NB4 (cell line): Measurements from ENCODE around the gene BTBD2.
"Not testable (repeated sequence)": the region's sequence is repeated elsewhere in the genome, so short reads cannot be mapped to it uniquely, and the experiment has no call there.

Experiments
- MYC ChIP-seq: IDR thresholded peaks from 2 replicates; pipeline ENCODE4 v1.6.1; 2011; ENCODE audit warnings: low read depth, low read length
- POLR2A ChIP-seq: IDR thresholded peaks from 2 replicates; pipeline ENCODE4 v1.6.1; 2011; ENCODE audit warnings: mild to moderate bottlenecking; ENCODE audit not compliant: insufficient read length; ENCODE audit errors: extremely low read depth
- TF ChIP-seq, protein P1 (sequence below): IDR thresholded peaks from one replicate; pipeline ENCODE4 v1.5.1; 2012; ENCODE audit warnings: low read depth, low read length

DNA sequence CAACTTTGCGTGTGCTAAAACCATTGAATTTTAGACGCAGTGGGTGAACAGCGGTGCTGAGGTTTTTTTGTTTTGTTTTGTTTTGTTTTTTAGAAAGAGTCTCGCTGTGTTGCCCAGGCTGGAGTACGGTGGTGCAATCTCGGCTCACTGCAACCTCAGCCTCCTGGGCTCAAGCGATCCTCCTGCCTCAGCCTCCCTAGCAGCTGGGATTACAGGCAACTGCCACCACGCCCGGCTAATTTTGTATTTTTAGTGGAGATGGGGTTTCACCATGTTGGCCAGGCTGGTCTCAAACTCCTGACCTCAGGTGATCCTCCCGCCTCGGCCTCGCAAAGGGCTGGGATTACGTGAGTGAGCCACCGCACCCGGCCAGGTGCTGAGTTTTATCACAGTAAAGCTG is 18.7 kb upstream of the BTBD2 start:
- TF ChIP-seq, protein P1, sequence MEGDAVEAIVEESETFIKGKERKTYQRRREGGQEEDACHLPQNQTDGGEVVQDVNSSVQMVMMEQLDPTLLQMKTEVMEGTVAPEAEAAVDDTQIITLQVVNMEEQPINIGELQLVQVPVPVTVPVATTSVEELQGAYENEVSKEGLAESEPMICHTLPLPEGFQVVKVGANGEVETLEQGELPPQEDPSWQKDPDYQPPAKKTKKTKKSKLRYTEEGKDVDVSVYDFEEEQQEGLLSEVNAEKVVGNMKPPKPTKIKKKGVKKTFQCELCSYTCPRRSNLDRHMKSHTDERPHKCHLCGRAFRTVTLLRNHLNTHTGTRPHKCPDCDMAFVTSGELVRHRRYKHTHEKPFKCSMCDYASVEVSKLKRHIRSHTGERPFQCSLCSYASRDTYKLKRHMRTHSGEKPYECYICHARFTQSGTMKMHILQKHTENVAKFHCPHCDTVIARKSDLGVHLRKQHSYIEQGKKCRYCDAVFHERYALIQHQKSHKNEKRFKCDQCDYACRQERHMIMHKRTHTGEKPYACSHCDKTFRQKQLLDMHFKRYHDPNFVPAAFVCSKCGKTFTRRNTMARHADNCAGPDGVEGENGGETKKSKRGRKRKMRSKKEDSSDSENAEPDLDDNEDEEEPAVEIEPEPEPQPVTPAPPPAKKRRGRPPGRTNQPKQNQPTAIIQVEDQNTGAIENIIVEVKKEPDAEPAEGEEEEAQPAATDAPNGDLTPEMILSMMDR: not testable (repeated sequence)
- not testable (repeated sequence) for TF ChIP-seq POLR2A, MYC
